T-helper 2 cell (primary cell): ENCODE measurements around the gene ARHGAP24.
"Not testable (repeated sequence)": the region's sequence is repeated elsewhere in the genome, so short reads cannot be mapped to it uniquely, and the experiment has no call there.

ENCODE experiments used
- DNase-seq, 5 experiments: peaks; one replicate each; pipeline versions ENCODE4 v3.0.0 to v3.0.0-alpha.2; 2012 to 2022

ARHGAP24 gene

GRCh38 chr4:85929961-85930665, 455.2 kb downstream of the ARHGAP24 start:
- peak in 1 of 5 experiments; percentile 3 for DNase-seq

- no peak for DNase-seq
Measured at GRCh38 chr4:85932500-85933290, 457.7 kb downstream of the ARHGAP24 start.

GRCh38 chr4:85933291-85933640, 458.3 kb downstream of the ARHGAP24 start:
- DNase-seq = no peak

- DNase-seq = no peak
Measured at GRCh38 chr4:85937507-85937906, 462.6 kb downstream of the ARHGAP24 start.

- no peak for DNase-seq
Measured at GRCh38 chr4:85938062-85938461, 463.1 kb downstream of the ARHGAP24 start.

GRCh38 chr4:85938902-85939301, 464.0 kb downstream of the ARHGAP24 start:
- no peak for DNase-seq

- DNase-seq = no peak
Measured at GRCh38 chr4:85939595-85939994, 464.6 kb downstream of the ARHGAP24 start.

- DNase-seq = no peak
Measured at GRCh38 chr4:85940151-85940550, 465.2 kb downstream of the ARHGAP24 start.

GRCh38 chr4:85942107-85942506, 467.2 kb downstream of the ARHGAP24 start:
- DNase-seq = no peak

- no peak for DNase-seq
Measured at GRCh38 chr4:85946821-85947220, 471.9 kb downstream of the ARHGAP24 start.

- DNase-seq = no peak
Measured at GRCh38 chr4:85951099-85951498, 476.1 kb downstream of the ARHGAP24 start.

GRCh38 chr4:85952528-85952927, 477.6 kb downstream of the ARHGAP24 start:
- no peak for DNase-seq

- DNase-seq = no peak
Measured at GRCh38 chr4:85952972-85953650, 478.2 kb downstream of the ARHGAP24 start.

- no peak for DNase-seq
Measured at GRCh38 chr4:85953651-85954018, 478.7 kb downstream of the ARHGAP24 start.

GRCh38 chr4:85955620-85956292, 480.8 kb downstream of the ARHGAP24 start:
- DNase-seq = no peak

GRCh38 chr4:85956293-85956945, 481.5 kb downstream of the ARHGAP24 start:
- DNase-seq = no peak

GRCh38 chr4:85961887-85962286, 486.9 kb downstream of the ARHGAP24 start:
- DNase-seq = no peak

GRCh38 chr4:85963231-85963630, 488.3 kb downstream of the ARHGAP24 start:
- DNase-seq = no peak

GRCh38 chr4:85964298-85964697, 489.3 kb downstream of the ARHGAP24 start:
- DNase-seq = no peak

GRCh38 chr4:85965017-85965416, 490.1 kb downstream of the ARHGAP24 start:
- DNase-seq = not testable (repeated sequence)

GRCh38 chr4:85965529-85965928, 490.6 kb downstream of the ARHGAP24 start:
- DNase-seq = no peak

- DNase-seq = no peak
Measured at GRCh38 chr4:85966373-85966772, 491.4 kb downstream of the ARHGAP24 start.

- DNase-seq = no peak
Measured at GRCh38 chr4:85967872-85968271, 492.9 kb downstream of the ARHGAP24 start.
